ENCODE results near the gene DLEC1.
"Not testable (repeated sequence)": the region's sequence is repeated elsewhere in the genome, so short reads cannot be mapped to it uniquely, and the experiment has no call there.

The DLEC1 gene

GRCh38 chr3:38124324-38125122, 85.5 kb downstream of the DLEC1 start:
- DNase-seq: no peak

GRCh38 chr3:38125305-38126120, 86.5 kb downstream of the DLEC1 start:
- no peak for DNase-seq

GRCh38 chr3:38126121-38126892, 87.3 kb downstream of the DLEC1 start:
- no peak for DNase-seq

GRCh38 chr3:38127611-38128302, 88.7 kb downstream of the DLEC1 start:
- no peak for DNase-seq

GRCh38 chr3:38128303-38128655, 89.3 kb downstream of the DLEC1 start:
- no peak for DNase-seq

GRCh38 chr3:38129058-38129457, 90.0 kb downstream of the DLEC1 start:
- DNase-seq: no peak

- DNase-seq: no peak
Observed at GRCh38 chr3:38130631-38131065, 91.6 kb downstream of the DLEC1 start.

- DNase-seq: no peak
Observed at GRCh38 chr3:38131621-38132369, 92.8 kb downstream of the DLEC1 start.

- no peak for DNase-seq
Observed at GRCh38 chr3:38133209-38133556, 94.2 kb downstream of the DLEC1 start.

- no peak for DNase-seq
Observed at GRCh38 chr3:38133557-38134405, 94.8 kb downstream of the DLEC1 start.

GRCh38 chr3:38134517-38135143, 95.6 kb downstream of the DLEC1 start:
- not testable (repeated sequence) for DNase-seq

- not testable (repeated sequence) for DNase-seq
Observed at GRCh38 chr3:38135621-38136277, 96.7 kb downstream of the DLEC1 start.

GRCh38 chr3:38136393-38136776, 97.4 kb downstream of the DLEC1 start:
- no peak for DNase-seq

GRCh38 chr3:38136777-38137614, 98.0 kb downstream of the DLEC1 start, which contains the start of gene ACAA1:
Gene ACAA1, minus strand, starts transcription at chr3:38137127. Its CDS starts 92 bp downstream, at chr3:38137035.
- DNase-seq: peak; percentile 56

- DNase-seq: no peak
Observed at GRCh38 chr3:38137615-38138348, 98.8 kb downstream of the DLEC1 start.

- DNase-seq: no peak
Observed at GRCh38 chr3:38138349-38139190, 99.6 kb downstream of the DLEC1 start, which contains the start of gene MYD88. Gene MYD88, plus strand, starts transcription at chr3:38138661. Its CDS starts 40 bp downstream, at chr3:38138701.

GRCh38 chr3:38139191-38139590, 100.2 kb downstream of the DLEC1 start:
- no peak for DNase-seq

All from NCI-H1436 treated with DMSO at 0.1 percent for 48 hours (cell line).